GM18499 (cell line): ENCODE results near the gene AGAP1.

Experiments used
- ATAC-seq: cut with Tn5 transposase; IDR thresholded peaks from one replicate; pipeline ENCODE4 v1.9.1; 2021; ENCODE audit warnings: moderate number of reproducible peaks; ENCODE audit not compliant: insufficient read depth, unreplicated experiment

The AGAP1 gene

DNA sequence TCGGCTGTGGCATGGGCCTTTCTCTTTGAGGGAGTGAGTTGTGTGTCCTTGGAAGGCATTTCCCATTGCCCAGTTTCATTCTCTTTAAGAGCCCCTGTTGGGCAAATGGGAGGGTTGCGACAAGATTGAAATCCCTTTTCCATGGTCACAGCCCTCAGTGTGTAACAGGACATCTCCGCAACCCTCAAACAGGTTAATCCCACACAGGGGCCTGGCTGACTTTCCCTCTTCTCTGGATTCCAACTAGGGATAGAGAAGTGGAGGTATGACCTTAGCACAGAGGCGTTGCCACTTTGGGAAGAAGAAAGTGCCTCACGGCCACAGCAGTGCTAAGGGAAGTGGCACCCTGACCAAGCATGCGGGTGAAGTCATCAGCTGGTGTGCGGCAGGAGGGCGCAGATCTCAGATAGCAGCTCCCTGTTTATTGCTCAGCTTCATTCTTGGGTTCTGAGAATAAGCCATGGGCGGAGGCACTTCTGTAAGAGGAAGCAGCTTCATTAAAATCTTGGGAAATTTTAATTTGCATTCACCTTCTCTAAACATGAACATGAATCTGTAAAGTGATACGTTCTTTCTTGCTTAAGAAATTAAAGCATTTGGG lies 417.9 kb downstream of the AGAP1 start:
- ATAC-seq = no peak

GRCh38 chr2:235914756-235915155 lies 420.9 kb downstream of the AGAP1 start:
- ATAC-seq = no peak

- ATAC-seq = no peak
Measured at GRCh38 chr2:235917506-235917905, 423.7 kb downstream of the AGAP1 start.

- no peak for ATAC-seq
Measured at GRCh38 chr2:235918876-235919275, 425.0 kb downstream of the AGAP1 start.

DNA sequence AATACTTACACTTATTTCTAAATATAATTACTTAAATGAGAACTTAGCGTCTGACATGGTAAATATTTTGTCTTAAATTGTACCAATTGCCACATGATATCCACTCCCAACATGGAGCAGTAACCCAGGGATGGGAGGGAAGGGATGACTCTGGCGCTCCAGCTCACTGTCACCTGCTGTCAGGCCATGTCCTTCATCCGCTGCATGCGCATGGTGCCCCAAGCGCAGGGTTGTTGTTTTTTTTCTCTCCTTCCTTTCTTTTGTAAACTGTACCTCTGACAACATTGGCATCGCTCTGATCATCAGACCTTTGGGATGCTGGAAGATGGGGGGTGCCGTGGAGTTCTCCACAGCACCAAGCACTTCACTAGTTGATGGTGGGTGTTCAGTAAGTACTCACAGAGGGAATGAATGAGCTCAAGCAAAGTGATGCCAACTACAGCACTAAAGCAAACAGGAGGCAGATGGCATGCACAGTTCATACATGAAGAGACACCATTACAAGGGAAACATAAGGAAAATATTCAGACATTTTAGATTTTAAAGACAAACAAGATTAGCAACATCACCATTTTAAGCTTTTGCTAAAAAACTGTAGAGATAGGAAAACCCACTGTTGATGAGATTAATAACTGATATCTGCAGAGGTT lies 426.5 kb downstream of the AGAP1 start:
- ATAC-seq = no peak

- no peak for ATAC-seq
Measured at GRCh38 chr2:235921508-235922191, 427.8 kb downstream of the AGAP1 start.

DNA sequence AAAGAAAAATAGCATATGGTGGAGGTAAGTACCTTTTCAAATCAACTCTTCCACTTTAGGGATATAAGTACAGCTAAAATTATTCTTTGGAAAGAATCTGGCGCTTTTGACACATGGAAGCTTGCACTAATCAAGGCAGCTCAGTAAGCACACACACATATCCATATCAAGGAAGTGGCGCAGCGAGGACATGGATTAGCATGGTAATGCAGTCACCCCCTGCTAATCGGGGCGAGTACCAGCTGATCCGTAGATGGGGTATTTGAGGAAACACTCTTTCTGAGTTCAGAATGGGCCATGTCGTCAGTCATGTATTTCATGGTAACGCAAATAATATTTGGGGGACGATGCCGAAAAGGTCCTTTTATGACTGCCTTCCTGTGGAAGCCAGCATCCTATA lies 429.0 kb downstream of the AGAP1 start:
- no peak for ATAC-seq

- no peak for ATAC-seq
Measured at GRCh38 chr2:235923859-235924674, 430.2 kb downstream of the AGAP1 start.

DNA sequence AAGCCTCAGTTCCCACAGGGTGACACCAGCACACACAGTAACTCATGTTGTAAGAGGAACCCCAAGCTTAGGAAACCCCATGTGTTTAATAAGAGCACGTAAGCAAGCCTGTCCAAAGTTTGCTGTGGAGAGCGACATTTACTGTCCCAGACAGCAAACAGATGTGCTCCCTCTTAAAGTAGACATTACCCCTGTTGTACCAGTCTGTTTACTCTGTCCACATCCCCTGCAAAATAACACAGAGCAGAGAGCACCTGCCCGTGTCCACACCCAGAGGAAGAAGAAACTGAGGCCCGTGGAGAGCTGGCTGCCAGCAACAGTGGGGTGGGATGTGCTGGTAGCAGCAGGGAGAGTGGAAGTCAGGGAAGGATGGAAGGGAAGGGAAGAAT lies 430.8 kb downstream of the AGAP1 start:
- no peak for ATAC-seq

DNA sequence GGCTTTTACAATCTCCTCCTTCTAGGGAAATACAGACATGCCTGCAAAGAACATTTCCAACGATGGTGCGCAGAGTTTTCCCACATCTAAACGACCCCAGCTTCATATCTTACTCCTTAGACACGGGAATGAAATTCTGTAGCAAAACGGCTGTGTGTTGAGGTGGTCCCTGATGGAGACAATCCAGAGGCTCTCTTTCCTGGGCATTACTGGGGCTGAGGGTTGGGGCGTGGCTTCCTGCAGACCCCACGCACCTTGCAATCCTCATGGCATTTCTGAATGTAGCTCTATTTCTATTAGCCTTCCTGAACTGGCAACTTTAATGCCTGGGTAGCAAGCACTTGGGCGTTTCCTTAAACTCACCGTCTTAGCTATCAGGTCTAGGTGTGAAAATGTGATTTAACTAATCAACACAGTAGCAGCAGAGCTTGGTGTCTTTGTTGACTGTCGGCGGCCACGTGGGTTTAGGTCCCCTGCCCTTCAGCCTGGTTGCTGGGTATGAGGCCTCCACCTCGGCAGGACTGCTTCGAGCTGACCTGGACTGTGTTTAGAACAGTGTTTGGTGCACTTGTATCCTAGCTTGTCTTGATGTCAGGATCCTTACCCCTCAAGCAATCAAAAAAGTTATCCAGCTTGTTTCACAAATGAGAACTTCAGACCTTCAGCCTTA lies 431.5 kb downstream of the AGAP1 start:
- ATAC-seq = no peak

DNA sequence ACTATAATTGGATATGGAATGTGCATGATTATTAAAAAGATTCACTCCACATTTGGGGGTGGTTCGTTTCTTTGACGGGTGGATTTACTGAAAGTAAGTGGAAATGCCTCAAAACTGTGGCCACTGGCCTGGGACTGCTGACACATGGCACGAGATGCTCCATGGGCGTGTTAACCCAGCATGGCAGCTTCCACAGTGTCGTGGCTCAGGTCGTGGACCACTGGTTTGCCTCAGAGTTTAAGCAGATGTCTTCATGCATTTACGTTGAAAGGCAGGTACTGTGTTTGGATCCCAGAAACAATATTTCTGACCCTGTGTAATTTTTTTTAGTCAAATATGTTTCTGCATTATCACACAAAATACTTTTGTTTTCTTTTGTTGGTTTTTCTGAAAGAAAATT lies 432.4 kb downstream of the AGAP1 start:
- ATAC-seq = no peak

DNA sequence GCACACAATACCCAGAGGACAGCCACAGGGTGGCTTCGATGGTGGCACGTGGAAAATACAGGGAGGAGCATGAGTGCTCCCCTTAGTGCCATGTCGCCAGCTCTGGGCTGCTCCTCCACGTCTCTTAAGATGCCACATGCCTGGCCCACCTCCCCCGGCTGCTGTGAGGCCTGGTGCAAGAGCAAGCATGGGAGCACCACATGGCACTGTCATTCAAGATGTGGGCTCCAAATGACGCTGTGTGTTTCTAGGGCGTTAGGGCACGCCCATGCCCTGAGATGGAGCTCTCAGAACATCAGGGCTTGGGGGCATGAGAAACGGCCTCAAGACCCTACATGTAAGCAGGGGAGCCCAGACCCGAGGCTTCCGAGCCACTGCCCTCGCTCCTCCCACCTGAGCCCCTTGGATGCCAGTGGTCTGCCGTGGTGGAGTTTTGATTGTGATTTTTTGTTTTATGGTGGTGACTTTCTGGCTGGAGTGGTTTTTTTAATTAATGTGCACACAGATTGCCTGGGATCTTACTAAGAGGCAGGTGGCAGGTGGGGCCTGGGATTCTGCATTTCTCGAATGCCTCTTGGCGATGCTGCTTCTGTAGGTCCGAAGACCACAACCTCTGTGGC lies 435.0 kb downstream of the AGAP1 start:
- ATAC-seq = no peak

DNA sequence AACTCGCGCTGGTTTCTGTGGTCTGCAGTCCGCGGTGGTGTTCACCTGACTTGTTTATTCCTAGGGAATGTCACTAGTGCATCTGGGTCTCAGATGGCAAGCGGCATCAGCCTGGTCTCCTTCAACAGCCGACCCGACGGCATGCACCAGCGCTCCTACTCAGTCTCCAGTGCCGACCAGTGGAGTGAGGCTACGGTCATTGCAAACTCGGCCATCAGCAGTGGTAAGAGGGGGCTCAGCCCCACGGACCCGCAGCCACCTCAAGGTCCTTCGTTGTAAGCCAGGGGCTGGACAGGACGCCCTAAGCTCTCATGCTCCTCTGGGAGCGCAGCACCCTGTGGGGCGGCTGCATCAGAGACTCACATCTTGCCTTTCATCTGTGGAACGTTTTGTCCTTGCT lies 436.9 kb downstream of the AGAP1 start:
- ATAC-seq = no peak

DNA sequence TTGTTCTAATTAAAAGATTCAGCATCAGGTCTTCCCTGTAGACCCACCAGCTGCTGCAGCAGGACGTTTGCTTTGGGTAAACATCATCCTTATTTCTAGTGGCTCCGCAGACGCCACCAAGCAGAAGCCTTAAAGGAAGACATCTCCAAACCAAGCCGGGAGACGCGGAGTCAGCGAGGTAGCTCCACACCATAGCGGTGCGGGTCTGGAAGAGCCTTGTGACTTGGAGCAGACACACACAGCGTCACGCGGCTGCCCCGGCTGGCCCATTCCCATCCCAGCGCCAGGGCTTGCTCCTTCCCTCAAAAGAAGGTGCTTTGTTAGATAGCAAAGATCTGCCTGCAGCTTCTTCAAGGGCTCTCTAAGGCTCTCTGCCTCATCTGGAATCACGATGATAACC lies 437.8 kb downstream of the AGAP1 start:
- ATAC-seq = no peak

- ATAC-seq = no peak
Measured at GRCh38 chr2:235934059-235934773, 440.4 kb downstream of the AGAP1 start.

- no peak for ATAC-seq
Measured at GRCh38 chr2:235934774-235935484, 441.1 kb downstream of the AGAP1 start.

DNA sequence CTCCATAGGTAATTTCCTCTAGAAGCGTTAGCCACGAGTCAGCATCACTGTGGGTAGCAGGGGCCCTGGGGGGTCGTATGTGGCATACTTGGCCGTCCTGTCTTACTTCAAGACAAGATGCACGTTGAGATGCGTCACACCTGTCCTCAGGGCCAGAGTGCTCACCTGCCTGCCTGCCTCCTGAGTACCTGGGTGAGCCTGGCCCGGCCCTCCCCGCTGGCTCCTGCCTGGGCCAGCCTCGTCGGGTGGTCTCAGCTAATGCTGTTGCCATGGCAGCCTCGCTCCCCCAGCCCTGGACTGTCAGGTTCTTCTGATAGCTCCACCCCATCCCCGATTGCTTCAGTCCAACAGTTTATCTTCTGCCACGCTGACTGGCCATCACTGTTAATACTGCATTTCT lies 441.9 kb downstream of the AGAP1 start:
- ATAC-seq = no peak

- no peak for ATAC-seq
Measured at GRCh38 chr2:235936493-235936892, 442.6 kb downstream of the AGAP1 start.

DNA sequence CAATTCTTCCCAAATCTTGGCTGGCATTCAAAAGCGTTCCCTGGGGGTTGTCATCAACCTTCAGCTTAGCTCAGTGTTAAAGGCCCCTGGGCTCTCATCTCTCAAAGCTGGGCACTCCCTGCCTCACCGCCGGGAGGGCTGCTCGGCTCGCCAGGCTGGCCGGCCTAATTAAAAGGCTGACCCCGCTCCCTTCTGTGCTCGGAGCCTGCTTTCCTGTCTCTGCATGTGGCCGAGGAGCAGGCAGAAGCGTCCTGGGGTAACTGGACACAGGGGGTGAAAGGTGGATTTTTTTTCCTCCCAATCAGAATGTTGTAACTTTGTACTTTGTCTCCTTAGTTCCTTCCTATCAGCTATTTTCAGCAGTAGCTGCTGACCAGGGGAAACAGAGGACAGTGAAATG lies 443.2 kb downstream of the AGAP1 start:
- no peak for ATAC-seq
